Stimulated activated CD8-positive, alpha-beta memory T cell treated with anti-CD3 and anti-CD28 coated beads, Interleukin-7, amount 100 ng/mL, for 4 hours (primary cell): Measurements from ENCODE around the gene MYO7A.
"Not testable (repeated sequence)": the region's sequence is repeated elsewhere in the genome, so short reads cannot be mapped to it uniquely, and the experiment has no call there.

Experiments used
- DNase-seq, 2 donors: peaks; one replicate each; pipeline ENCODE4 v3.0.0-alpha.2; 2020; ENCODE audit warnings: low read depth in 2 of 2

Gene MYO7A

DNA sequence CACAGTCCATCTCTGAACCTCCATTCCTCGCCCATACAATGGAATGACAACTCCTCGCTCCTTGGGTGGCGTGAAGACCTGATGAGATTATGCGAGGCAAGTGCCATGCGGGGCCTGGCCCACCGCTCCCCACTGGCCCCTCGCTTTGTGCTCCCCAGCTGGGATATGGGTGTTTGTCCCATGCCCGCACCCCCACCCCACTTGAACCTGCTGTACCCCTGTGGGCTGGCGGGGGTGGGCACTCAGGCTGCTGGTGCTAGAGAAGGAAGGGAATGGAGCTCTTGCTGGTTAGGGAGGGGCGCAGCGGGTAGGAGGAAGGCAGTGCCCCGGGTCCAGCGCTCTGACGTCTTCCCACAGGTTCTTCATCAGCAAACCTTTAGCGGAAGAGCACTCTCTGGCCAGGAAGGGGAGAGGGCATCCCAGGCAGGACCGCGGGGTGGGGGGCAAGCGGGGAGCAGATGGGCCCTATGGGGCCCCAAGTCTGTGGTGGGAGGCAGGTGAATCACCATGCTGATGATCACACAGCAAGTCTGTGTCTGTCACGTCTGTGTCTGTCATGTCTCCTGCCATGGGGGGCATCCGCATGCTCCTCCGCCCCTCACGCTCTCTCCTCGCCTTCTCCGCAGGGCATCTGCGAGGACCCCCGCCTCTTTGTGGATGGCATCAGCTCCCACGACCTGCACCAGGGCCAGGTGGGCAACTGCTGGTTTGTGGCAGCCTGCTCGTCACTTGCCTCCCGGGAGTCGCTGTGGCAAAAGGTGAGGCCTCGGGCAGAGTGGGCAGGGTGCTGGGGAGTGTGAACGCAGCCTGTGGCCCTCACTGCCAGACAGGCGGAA, 34.8 kb upstream of the MYO7A start:
- no peak for DNase-seq

GRCh38 chr11:77093987-77094840, 33.8 kb upstream of the MYO7A start:
- DNase-seq, result no peak

DNA sequence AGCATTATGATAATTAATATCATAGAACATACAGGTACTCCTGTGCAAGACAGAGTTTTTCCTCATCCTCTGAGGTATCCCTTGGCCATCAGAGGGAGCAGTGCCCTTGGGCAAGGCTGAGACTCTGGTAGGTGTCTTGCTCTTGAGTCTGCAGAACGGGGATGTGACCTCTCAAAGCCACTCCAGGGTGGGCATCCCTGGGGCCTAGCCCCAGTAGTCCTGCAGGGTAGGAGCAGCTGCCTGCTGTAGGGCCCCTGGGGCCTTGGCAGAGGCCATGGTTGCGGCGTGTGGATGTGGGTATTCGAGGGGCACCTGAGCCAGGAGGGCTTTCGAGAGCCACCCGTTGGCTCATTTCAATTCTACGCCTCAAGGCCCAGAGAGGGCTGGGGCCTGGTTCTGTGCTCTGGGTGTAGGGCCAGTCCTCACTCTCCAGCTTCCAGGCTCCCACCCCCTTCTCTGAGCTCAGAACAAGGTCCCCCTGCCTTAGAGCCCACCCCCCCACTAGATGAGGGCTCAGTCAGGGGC, 33.1 kb upstream of the MYO7A start:
- DNase-seq, result no peak

- DNase-seq, result no peak
Measured at GRCh38 chr11:77095551-77096490, 32.2 kb upstream of the MYO7A start.

GRCh38 chr11:77096591-77097019, 31.4 kb upstream of the MYO7A start:
- no peak for DNase-seq

DNA sequence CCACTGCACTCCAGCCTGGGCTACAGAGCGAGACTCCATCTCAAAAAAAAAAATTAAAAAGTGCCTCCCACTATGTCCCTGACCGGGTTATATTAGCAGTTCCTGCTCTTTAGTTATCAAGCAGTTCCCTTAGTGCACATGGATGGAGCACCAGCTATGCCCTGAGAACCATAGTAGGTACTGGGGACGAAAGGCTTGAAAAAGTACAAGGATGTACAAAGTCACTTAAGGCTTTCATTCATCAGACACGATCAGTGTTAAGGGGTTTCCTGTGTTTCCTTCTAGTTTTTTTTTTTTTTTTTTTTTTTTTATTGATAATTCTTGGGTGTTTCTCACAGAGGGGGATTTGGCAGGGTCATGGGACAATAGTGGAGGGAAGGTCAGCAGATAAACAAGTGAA, 30.9 kb upstream of the MYO7A start:
- not testable (repeated sequence) for DNase-seq

DNA sequence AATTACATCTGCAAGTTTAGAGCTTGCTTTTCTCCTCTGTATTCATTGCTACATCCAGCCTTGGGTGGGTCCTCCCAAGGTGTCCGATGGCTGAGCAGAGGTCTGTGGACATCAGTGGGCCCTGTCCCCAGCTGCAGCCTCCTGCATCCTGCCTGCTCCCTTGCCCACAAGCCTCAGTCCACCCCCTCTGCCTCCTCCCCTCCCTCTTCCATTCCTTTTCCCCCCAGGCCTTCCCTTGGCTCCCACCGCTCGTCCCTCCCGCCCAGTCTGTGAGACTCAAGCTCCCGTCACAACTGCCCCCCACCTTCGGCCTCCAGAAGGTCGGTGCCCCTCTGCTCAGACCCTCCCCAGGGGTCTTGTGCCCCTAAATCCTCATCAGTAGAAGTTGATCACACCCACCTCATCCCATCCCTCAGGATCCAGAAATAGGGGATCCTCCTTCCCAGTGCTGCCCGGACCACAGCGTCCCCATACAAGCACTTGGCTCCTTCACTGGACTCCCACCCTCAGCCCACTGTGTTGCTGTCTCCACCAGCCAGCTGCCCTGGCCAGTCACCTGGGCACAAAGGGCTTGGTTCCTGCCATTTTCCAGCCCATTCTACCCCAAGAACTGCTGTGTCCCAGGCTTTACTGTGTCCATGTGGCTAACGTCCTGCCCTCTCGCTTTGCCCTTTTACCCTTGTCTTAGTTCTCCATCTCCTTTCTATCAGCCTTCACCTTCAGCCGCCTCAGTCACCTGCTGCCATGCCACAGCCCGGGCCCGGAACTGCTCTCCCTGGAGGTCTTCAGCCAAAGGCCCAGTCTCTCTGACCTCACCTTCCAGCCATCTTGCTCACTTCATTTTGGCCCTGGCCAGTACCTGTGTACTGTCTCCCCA, 27.6 kb upstream of the MYO7A start:
- DNase-seq, result no peak

GRCh38 chr11:77101043-77101537, 27.0 kb upstream of the MYO7A start:
- no peak for DNase-seq

DNA sequence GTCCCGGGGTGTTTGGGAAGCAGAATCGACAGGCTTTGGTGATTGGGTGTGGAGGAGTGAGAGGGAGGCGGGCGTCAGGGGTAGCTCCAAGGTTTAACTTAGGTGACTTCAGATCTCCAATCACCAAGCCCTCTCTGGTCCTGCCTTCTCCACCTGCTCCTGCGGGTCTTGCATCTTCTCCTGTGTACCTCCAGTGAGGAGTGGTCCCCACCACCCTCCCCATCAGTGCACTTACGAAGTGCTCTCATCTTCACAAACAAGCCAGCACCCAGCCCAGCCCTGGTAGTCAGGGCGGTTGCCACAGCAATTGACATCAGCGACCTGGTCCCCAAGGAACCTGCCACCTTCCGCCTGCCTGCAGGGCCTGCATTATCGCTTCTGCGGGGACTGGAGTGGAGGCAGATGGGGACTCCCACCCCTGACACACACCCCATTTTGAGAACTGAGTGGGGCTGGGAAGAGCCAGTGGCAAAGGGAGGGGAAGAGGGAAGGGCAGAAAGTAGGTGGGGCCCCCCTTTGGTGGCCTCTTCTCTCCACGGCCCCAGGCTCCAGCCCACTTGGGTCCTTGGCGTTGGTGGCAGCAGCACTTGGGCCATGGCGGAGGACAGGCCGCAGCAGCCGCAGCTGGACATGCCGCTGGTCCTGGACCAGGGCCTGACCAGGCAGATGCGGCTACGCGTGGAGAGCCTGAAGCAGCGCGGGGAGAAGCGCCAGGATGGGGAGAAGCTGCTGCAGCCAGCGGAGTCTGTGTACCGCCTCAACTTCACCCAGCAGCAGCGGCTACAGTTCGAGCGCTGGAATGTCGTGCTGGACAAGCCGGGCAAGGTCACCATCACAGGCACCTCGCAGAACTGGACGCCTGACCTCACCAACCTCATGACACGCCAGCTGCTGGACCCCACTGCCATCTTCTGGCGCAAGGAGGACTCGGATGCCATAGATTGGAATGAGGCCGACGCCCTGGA, 25.5 kb upstream of the MYO7A start, which contains the start of gene OMP:
Gene OMP, plus strand, starts transcription at position 595 of the 965 bp plus-strand sequence. Its CDS starts 0 bp downstream, at position 595.
- no peak for DNase-seq

- DNase-seq, result no peak
Measured at GRCh38 chr11:77103319-77103718, 24.7 kb upstream of the MYO7A start.

DNA sequence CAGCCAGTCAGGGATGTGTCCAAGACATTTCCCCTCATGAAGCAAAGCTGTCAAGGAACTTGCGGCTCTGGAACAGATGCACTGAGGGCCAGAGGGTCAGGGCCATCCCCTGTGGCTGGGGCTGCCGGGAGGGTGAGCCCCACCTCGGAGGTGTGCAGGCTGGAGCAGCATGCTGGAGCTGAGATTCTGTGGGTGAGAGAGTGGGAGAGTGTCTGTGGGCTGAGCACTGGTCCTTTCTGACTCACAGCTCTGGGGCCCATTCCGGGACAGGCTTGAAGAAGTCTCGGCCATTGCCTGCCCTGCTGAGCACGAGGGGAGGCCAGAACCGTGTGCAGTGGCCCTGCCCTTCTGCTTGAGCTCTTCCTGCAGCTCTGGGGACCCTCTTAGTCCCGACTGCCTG, 23.3 kb upstream of the MYO7A start:
- no peak for DNase-seq

DNA sequence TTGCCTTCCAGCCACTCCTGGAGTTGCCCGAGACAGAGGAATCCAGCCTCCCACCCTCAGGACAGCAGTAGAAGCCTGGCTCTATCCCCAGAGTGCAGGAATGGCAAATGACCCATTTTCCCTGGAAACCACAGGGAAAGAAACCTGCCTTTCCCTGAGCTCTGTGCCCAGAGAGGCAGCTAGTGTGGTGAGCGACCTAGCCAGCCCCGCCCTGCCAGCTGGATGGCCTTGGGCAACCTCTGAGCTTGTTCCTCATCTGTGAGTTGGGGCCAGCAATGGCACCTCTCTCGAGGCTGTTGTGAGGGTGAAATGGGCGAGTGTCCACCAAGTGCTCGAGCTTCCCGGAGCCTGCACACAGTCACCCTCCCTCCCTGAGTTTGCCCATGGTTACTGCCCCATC, 21.7 kb upstream of the MYO7A start:
- DNase-seq, result no peak

DNA sequence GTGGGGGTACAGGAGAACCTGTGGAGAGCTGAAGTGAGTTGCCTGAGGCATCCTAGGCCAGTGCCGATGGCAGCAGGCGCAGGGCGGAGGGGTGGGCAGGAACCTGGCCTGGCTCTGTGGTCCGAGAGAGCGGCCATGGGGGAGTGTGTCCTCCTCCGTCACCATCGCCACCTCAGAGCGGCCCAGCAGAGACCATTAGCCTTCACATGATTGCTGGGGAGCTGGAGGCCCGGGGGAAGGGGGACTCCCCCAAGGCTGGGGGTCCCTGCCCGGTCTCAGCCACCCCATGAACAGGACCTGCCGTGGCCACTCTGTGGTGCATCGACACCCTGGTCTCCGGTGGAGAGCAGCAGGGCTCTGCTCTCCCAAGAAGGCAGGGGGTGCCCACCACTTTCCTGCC, 21.3 kb upstream of the MYO7A start:
- DNase-seq, result no peak

GRCh38 chr11:77107950-77108349, 20.1 kb upstream of the MYO7A start:
- no peak for DNase-seq

DNA sequence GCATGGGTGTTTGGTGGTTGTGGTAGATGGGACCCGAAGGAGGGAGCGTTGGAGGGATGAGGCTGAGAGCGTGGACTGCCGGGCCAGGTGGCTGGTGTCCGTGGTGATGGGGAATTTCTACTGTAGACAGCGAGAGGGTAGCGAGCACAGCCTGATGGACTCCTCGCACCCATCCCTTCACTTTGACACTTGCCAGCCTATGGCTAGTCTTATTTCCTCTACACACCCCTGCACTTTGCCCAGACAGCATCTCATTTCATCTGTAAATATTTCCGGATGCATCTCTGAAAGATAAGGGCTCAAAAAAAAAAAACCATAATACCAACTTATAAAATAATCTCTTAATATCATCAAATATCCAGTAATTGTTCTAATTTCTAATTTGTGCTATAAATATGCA, 19.6 kb upstream of the MYO7A start:
- no peak for DNase-seq

DNA sequence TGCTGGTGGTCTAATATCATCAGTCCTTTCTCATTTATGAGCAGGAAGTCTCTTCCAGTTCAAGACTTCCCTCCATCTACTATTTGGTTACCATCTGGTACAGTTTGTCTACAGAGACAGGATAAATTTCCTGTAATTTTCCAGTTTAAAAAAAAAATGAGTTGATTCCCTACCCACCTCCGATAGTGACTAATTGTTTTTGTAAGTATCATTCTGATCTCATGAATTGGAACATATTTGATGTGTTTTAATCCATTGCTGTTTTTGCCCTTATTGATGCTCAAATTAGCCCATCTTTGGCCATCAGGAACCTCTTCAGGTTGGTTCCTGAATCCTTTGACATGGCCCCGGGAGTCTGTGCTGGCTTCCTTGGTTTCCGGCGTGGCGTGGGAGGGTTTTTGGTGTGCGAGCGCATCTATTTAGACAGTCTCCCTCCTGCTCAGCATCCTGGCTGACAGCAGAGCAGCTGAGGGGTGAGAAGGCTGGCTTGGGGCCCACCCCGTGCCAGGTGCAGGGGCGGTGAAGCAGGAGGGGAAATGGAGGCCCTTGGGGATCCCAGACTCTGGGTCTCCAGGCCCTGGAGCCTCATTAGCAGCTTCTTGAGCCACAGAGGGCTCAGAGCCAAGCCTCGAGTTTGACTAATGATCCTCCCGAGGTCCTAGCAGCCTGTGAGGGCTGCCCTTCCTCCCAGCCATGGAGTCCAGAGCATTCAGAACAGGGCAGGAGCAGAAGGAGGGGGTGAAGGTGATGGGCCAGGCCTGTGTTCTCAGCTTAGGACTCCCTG, 18.6 kb upstream of the MYO7A start:
- DNase-seq, result no peak

GRCh38 chr11:77110836-77111235, 17.2 kb upstream of the MYO7A start:
- DNase-seq, result no peak

- DNase-seq, result no peak
Measured at GRCh38 chr11:77111277-77111676, 16.8 kb upstream of the MYO7A start.
